Heart right ventricle (tissue), 16 donors: Measurements from ENCODE around the gene MIER3. TPM values are rescaled to one million over a fixed set of nuclear protein-coding genes. Genes with fewer than 3 reads are reported as not detected.

ENCODE experiments used
- ATAC-seq, 8 donors: fragments of 200-7000 bp; cut with Tn5 transposase; one replicate each; pipeline ENCODE4 v1.9.1; 2020; ENCODE audit warnings: mild to moderate bottlenecking in 8 of 8, moderate library complexity in 8 of 8, moderate number of reproducible peaks in 1 of 8
- DNase-seq, 2 donors: peaks; one replicate each; pipeline ENCODE4 v3.0.0-alpha.2; 2020
- H3K27ac ChIP-seq, 10 donors: fragments of 200-600 bp; sonication (generic) in 2 of 10; one replicate each; pipeline versions ENCODE4 v1.5.0 to v1.8.0; 2020 to 2022; ENCODE audit warnings: mild to moderate bottlenecking in 3 of 10
- H3K27me3 ChIP-seq, 7 donors: fragments of 200-600 bp; one replicate each; pipeline ENCODE4 v1.8.0; 2021 to 2022; ENCODE audit warnings: mild to moderate bottlenecking in 2 of 7
- H3K36me3 ChIP-seq, 9 donors: fragments of 200-600 bp; sonication (generic) in 1 of 9; one replicate each; pipeline versions ENCODE4 v1.5.0 to v1.8.0; 2020 to 2022; ENCODE audit warnings: mild to moderate bottlenecking in 2 of 9
- H3K4me1 ChIP-seq, 9 donors: fragments of 200-600 bp; sonication (generic) in 1 of 9; one replicate each; pipeline versions ENCODE4 v1.5.0 to v1.8.0; 2020 to 2022; ENCODE audit warnings: mild to moderate bottlenecking in 4 of 9
- H3K4me3 ChIP-seq, 10 donors: fragments of 200-600 bp; sonication (generic) in 2 of 10; one replicate each; pipeline versions ENCODE4 v1.5.0 to v1.8.0; 2020 to 2022; ENCODE audit warnings: mild to moderate bottlenecking in 7 of 10, moderate library complexity in 2 of 10
- H3K9me3 ChIP-seq, 11 donors: fragments of 200-600 bp in 10 of 11; sonication (generic) in 2 of 11; one replicate each; pipeline versions ENCODE4 v1.5.0 to v1.8.0; 2013 to 2022; ENCODE audit warnings: mild to moderate bottlenecking in 2 of 11, control low read depth in 1 of 11, moderate library complexity in 1 of 11
- CTCF ChIP-seq, 9 donors: fragments of 200-600 bp; sonication (generic) in 2 of 9; IDR thresholded peaks; one replicate each; pipeline versions ENCODE4 v1.5.0 to v1.8.0; 2021 to 2022; ENCODE audit warnings: antibody characterized with exemption in 9 of 9, mild to moderate bottlenecking in 5 of 9, moderate library complexity in 1 of 9
- WGBS, 2 donors: extraction: QIAGEN DNeasy Blood & Tissue Kit; methylation state at CpG; one replicate each; pipeline ENCODE4 v1.1.7; 2013; ENCODE audit warnings: inconsistent platforms in 1 of 2; 5-methylcytosine and 5-hydroxymethylcytosine counted together
- intact Hi-C, 10 donors: fragments of 100-400 bp; cut with DNase I; formaldehyde crosslinking; loops; one replicate each; pipeline versions ENCODE4 v1.11.1 to v1.14.2; 2022
- polyA plus RNA-seq, 2 donors: library from polyadenylated mRNA; stranded (reverse); fragments of 200-250 nt; gene quantifications; one replicate each; pipeline ENCODE4 v1.2.3, GENCODE V29; 2013
- total RNA-seq, 10 donors: library from RNA; stranded (reverse); fragmentation: NEBNext Ultra II Directional in 3 of 10; extraction: Animal tissue kit (Norgen Biotek cat#: 25700) in 3 of 10; gene quantifications; one replicate each; pipeline versions ENCODE4 v1.2.1 to v1.2.4, GENCODE V29; 2021 to 2023
- donor health status: Arrhythmogenic right ventricular cardiomyopathy.
- donor health status: ischemic (EF 13 %, LVEDD 7.1; RV severe dilation, severe dysfunction).
- donor health status: healthy with polysubstance abuse.
- donor health status: DM: no; HTN: yes; CAD: no.
- donor health status: DM: no; HTN: no; CAD: no.
- donor health status: ischemic (EF 25% LVEDD 6.9; RV normal size, moderate dysfunction).
- donor health status: ischemic (EF 25% LVEDD 5.7; RV mildly dilated, moderate dysfunction).
- donor health status: healthy.
- donor health status: DM: yes; HTN: yes; CAD: no.
- donor health status: Ischemic cardiomyopathy.
- donor health status: ischemic (EF 35%, LVEDD 5.7; RV mildly dilated, moderate dysfunction).
- donor health status: nonischemic (EF 11% LVEDD 7.7; RV severe dilation, severe dysfunction).
- donor health status: DM: yes; HTN: yes; CAD: no.
- donor health status: PGD.
- donor health status: ischemic (EF 29% LVEDD 5.4; RV normal size, mild dysfunction).
- donor health status: nonischemic (EF 23%, LVEDD 6.1; RV moderate dilation, normal function).

Gene MIER3
- total and polyA plus RNA-seq, 12 donors: 3.3 to 17.9 (median 11.9) TPM

GRCh38 chr5:56918054-56918453 is 33.9 kb downstream of the MIER3 start:
- intact Hi-C loops: no loop called here
- Histone ChIP-seq H3K27ac (peak overlapping the region in 8 of 10 donors; percentile 17 to 77 (median 62)), H3K36me3 (peaks cover 0 to 56% (median 7%) of the 10 kb centered on the region in 9 donors), H3K9me3 (no peaks in the 10 kb centered on the region), H3K27me3 (no peaks in the 10 kb centered on the region), H3K4me1 (peaks cover 0 to 15% (median 6%) of the 10 kb centered on the region in 9 donors), H3K4me3 (no peak overlapping the region)
- WGBS, 2 donors: 66 to 74% methylated on average over 2 of the region's 2 CpGs
- no peak for TF ChIP-seq CTCF (IDR thresholded peaks at IDR 0.05)
- ATAC-seq (peak in 7 of 8 donors; percentile 16 to 56 (median 41)), DNase-seq (no peak)

- intact Hi-C loops: no loop called here
- peak overlapping the region in 9 of 10 donors; percentile 7 to 77 (median 59) for H3K27ac ChIP-seq
Observed at GRCh38 chr5:56917534-56917933, 34.4 kb downstream of the MIER3 start.

GRCh38 chr5:56914678-56915077 is 37.2 kb downstream of the MIER3 start:
- Histone ChIP-seq H3K27me3 (no peaks in the 10 kb centered on the region), H3K27ac (no peak overlapping the region), H3K36me3 (peaks cover 0 to 23% (median 0%) of the 10 kb centered on the region in 9 donors), H3K9me3 (no peaks in the 10 kb centered on the region), H3K4me1 (peaks cover 0 to 27% (median 11%) of the 10 kb centered on the region in 9 donors), H3K4me3 (no peak overlapping the region)
- no peak for ATAC-seq
- intact Hi-C loops: loop anchor here in 2 of 10 donors (5.0 kb wide), 2 partner anchors 33 to 38 kb away; partner anchors contain the start of gene MIER3 (in 1 of the 2)
- TF ChIP-seq CTCF (IDR thresholded peaks at IDR 0.05): no peak
- no peak for DNase-seq
- 91 to 96% methylated on average over 2 of the region's 2 CpGs for WGBS, 2 donors

More at GRCh38 chr5:56917534-56917933, 34.4 kb downstream of the MIER3 start:
- ATAC-seq (peak; percentile 86 to 100 (median 97)), DNase-seq (peak; percentile 19 to 56)
- 40 to 74% methylated on average over 2 of the region's 2 CpGs for WGBS, 2 donors
- H3K9me3 ChIP-seq: no peaks in the 10 kb centered on the region
- H3K4me3 ChIP-seq: no peak overlapping the region
- peaks cover 0 to 15% (median 6%) of the 10 kb centered on the region in 9 donors for H3K4me1 ChIP-seq
- H3K27me3 ChIP-seq: no peaks in the 10 kb centered on the region
- no peak for TF ChIP-seq CTCF (IDR thresholded peaks at IDR 0.05)
- H3K36me3 ChIP-seq: peaks cover 0 to 51% (median 2%) of the 10 kb centered on the region in 9 donors

GRCh38 chr5:56913766-56914165 is 38.2 kb downstream of the MIER3 start:
- DNase-seq (no peak), ATAC-seq (no peak)
- 90 to 92% methylated on average over 3 of the region's 3 CpGs for WGBS, 2 donors
- no peak overlapping the region for H3K4me3 ChIP-seq
- H3K36me3 ChIP-seq: peaks cover 0 to 18% (median 0%) of the 10 kb centered on the region in 9 donors
- no peak for TF ChIP-seq CTCF (IDR thresholded peaks at IDR 0.05)
- no peaks in the 10 kb centered on the region for H3K27me3 ChIP-seq
- no peak overlapping the region for H3K27ac ChIP-seq
- H3K9me3 ChIP-seq: no peaks in the 10 kb centered on the region
- H3K4me1 ChIP-seq: peaks cover 0 to 27% (median 11%) of the 10 kb centered on the region in 9 donors
- intact Hi-C loops: loop anchor here in 2 of 10 donors (5.0 kb wide), 2 partner anchors 34 to 39 kb away; partner anchors contain the start of gene MIER3 (in 1 of the 2)
